ENCODE results near the gene ABCB8.

DNA sequence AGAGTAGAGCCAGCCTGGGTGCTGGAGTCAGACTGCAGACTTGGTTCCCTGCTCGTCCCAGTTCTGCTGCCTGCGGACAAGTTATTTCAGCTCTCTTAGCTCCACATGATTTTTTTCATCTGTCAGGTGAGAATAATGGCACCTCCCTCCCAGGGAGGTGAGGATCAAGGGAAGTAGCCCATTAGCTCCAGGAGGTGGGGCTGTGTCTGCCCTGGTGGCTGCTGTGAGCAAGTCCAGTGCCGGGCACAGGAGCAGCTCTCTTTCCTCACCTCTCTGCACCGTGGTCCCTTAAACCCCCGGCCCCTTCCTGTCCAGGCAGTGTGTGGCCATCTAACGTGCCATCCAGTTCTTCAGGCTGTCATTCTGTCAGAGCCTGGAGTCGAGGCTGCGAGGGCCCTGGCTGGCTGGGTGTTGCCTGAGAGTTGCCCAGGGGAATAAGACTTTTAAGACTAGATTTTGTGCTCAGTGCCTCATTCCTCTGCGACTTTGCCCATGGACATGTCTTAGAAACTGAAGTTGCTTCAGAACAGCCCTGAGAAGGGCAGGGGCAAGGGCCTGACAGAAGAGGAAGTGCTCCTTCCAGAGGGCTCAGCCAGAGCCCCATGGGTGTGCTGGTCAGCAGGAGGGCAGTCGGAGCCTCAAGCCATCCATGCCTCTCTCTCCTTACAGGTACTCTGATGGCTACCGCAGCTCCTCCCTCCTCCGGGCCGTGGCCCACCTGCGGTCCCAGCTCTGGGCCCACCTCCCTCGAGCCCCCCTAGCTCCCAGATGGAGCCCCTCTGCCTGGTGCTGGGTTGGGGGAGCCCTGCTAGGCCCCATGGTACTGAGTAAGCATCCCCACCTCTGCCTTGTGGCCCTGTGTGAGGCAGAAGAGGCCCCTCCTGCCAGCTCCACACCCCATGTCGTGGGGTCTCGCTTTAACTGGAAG lies 5.0 kb downstream of the ABCB8 start:
- TF ChIP-seq MEF2A (IDR thresholded peaks at IDR 0.05; ENCODE audit: control insufficient read depth, low read depth, low read length) (no peak), ETV6 (IDR thresholded peaks at IDR 0.05; ENCODE audit: borderline replicate concordance in 1 of 2, low read depth in 2 of 2, low read length in 1 of 2) (no peak), ETV6 (CRISPR knock-in tag; IDR thresholded peaks at IDR 0.05; ENCODE audit: borderline replicate concordance) (no peak), RFX5 (IDR thresholded peaks at IDR 0.05; ENCODE audit: low read depth, low read length) (no peak), ZFP1 (CRISPR knock-in tag; IDR thresholded peaks at IDR 0.05) (no peak), SP1 (CRISPR knock-in tag; IDR thresholded peaks at IDR 0.05) (no peak)
- TF ChIP-seq, protein P1, sequence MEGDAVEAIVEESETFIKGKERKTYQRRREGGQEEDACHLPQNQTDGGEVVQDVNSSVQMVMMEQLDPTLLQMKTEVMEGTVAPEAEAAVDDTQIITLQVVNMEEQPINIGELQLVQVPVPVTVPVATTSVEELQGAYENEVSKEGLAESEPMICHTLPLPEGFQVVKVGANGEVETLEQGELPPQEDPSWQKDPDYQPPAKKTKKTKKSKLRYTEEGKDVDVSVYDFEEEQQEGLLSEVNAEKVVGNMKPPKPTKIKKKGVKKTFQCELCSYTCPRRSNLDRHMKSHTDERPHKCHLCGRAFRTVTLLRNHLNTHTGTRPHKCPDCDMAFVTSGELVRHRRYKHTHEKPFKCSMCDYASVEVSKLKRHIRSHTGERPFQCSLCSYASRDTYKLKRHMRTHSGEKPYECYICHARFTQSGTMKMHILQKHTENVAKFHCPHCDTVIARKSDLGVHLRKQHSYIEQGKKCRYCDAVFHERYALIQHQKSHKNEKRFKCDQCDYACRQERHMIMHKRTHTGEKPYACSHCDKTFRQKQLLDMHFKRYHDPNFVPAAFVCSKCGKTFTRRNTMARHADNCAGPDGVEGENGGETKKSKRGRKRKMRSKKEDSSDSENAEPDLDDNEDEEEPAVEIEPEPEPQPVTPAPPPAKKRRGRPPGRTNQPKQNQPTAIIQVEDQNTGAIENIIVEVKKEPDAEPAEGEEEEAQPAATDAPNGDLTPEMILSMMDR (IDR thresholded peaks at IDR 0.05 in 2 of 3, conservative IDR thresholded peaks at IDR 0.05 in 1 of 3; ENCODE audit: insufficient read depth in 2 of 3, low read depth in 1 of 3, low read length in 3 of 3) = peak; percentile 52 to 75 (median 59)

Measured in K562 (cell line).